Measurements from ENCODE around the gene TPK1.
"Not testable (repeated sequence)": the region's sequence is repeated elsewhere in the genome, so short reads cannot be mapped to it uniquely, and the experiment has no call there.

Gene TPK1

DNA sequence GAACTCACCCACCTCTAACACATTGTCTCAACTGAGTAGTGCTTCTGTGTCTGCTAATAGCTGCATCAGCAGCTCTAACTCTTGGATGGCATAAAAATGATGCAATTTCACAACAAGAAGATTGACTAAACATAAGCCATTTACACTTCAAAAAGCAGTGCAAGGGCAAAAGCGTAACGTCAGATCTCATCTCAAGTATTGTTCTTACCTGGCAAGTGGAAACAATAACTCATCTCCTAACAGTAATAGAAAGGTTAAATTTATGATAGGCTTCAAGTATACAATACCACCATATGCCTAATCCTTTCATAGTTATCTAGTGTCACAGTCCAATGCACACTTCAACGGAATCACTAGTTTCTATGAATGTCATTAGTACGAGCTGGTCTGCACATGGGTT lies 14.8 kb downstream of the TPK1 start:
- no peak for DNase-seq

DNA sequence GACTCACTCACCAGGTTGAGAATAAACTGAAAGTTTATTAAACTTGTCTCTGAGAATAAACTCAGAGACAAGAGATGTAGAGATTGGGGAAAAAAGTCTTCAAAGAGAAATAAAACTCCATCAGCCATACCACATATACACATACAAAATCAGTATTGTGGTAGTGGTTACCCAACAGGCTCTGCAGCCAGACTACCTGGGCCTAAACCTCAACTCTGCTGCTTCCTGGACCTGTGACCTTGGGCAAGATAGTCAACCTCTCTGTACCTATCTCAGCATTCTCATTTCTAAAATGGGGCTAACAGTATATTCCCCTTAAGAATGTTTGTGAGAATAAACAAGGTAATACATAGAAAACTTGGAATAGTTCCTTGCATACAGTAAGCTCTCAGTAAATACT lies 15.3 kb downstream of the TPK1 start:
- no peak for DNase-seq

DNA sequence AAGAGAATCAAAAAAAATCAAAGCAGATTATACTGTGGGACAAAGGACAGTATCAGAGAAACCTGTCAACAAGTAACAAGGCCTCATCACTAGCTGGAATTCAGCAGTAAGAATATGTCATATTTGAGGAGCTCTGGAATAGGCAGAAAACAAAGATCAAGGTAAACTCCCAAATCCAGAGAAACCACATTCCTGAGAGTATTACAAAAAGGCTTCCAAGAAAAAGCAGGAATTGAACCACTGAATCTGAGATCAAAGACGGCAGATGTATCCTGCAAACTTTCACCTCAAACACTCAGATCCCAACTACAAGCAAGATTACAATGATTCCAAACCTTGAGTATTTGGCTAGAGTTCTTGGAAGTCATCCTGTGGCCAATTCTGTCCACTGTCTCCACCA lies 16.3 kb downstream of the TPK1 start:
- no peak for DNase-seq

DNA sequence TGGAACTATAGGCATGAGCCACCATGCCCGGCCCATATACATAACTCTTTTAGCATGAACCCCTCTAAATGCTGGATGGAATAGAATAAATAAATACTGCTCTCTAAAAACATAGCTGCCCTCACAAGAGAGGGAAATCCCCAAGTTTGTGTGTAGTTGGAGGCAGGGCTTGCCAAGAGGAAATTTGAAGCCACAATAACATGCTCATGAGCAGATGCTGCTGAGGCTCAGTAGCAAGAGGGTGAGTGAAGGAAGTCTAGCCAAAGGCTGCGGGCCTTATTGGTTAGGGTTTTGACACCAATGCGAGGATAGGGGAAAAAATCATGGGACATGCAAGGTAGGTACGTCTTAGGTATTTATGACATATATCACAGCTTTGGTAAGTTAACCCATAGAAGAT lies 17.3 kb downstream of the TPK1 start:
- DNase-seq, result no peak

DNA sequence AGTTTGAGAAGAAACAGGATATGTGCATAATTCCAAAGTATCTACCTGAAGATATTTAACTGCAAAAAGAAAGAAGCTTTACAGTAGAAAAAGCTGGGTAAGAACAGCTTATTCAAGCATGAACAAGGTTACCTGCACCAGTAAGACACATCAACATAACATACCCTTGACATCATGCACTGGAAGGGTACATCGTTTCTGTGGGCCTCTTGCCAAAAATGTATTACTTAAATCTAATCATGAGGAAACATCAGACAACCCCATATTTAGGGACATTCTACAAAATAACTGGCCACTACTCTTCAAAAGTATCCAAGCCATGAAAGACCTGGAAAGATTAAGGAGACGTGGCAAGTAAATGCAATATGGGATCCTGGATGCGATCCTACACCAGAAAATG lies 18.9 kb downstream of the TPK1 start:
- no peak for DNase-seq

DNA sequence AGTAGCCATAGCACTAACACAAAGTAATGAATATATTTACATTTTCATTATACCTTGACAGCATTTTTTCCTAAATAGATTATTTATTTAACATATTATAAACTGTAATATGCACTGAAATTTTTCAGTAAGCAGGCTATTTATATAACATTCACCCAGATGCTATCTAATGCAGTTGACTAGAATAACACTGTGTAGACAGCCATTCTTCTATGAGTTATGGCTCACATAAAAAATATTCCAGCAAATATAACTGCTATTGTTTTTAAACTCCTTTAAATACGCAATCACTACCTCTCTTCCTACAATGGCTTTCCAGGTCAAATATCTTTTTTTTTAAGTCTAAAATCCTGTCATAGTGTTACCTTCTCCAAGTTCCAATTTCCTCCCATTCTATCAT lies 21.6 kb downstream of the TPK1 start:
- no peak for DNase-seq

DNA sequence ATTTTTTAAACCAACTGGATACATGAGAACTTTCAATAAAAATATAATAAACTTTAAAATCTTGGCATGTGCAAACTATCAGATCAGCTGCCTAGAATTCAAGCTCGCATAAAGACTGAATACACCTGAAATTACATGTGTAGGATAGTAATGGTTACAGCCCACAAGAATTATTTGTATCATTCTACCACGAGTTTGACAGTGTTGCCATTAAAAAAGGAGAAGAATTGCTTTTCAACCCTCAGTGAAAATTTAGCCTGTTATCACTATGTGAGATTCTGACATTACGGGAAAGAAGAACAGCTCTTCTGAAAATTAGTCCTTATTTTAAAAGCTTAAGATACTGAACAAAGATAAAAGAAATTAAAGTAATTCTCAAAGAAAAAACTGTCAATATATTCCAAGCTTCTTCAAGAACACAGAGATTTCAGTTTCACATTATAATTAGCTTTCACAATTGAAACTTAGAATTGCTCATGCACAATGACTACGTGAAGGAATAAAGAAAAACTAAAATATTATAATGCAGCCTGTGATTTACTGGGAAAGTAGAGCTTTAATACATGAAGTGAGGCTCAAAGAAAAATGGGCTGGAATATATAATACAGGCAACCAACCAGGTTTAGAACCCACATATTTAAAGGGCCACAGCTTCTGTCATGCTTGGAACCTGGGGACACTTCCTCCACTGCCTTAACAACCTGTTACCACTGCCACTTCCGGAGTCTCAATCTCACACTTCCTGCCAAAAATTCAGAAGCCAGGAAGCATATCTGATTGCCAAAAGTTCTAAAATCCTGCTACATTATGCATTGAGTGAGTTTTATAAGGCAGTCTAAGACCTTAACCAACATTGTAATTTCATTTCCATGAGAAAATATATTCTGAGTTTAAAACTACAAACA lies 23.2 kb downstream of the TPK1 start:
- no peak for DNase-seq

DNA sequence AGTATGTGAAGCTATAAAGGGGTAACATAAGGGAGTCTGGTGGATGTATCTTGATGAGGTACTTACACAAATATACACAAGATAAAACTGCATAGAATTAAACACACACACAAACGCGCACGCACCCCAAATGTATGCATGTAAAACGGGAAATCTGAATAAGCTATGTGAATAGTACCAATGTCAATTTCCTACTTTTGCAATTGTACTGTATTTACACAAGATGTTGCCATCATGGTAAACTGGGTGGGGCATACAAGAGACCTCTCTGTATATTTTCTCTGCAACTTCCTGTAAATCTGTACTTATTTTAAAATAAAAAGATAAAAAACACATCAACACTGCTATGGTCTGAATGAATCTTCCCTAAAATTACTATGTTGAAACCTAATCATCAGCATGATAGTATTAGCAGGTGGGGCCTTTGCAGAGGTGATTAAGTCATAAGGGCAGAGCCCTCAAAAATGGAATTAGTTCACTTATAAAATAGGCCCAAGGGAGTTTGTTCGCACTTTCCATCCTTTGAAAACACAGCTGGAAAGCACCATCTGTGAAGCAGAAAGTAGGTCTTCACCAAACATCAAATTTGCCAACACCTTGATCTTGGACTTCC lies 30.1 kb downstream of the TPK1 start:
- no peak for DNase-seq

DNA sequence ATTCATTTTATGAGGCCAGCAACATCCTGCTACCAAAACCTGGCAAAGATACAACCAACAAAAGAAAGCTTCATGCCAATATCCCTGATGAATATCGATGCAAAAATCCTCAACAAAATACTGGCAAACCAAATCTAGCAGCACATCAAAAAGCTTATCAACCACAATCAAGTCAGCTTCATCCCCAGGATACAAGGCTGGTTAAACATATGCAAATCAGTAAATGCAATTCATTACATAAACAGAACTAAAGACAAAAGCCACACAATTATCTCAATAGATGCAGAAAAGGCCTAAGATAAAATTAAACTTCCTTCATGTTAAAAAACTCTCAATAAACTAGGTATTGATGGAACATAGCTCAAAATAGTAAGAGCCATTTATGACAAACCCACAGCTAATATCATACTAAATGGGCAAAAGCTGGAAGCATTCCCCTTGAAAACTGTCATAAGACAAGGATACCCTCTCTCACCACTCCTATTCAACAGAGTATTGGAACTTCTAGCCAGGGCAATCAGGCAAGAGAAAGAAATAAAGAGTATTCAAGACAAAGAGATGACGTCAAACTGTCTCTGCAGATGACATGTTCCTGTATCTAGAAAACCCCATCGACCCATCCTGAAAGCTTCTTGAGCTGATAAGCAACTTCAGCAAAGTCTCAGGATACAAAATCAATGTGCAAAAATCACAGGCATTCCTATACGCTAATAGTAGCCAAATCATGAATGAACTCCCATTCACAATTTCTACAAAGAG lies 35.0 kb downstream of the TPK1 start:
- DNase-seq, result not testable (repeated sequence)

DNA sequence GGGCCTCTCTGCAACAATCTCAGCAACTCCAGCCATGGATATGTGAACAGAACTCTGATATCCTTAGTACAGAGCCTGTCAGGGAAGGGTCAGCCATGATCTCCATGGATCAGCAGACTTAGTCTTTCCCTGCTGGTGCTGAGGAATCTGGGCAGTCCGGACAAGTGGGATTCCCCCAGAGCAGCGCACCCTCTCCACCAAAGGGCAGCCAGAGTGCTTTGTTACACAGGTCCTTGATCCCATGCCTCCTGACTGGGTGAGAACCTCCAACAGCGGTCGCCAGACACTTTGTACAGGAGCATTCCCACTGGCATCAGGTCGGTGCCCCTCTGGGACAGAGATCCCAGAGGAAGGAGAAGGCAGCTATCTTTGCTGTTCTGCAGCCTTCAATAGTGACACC lies 38.9 kb downstream of the TPK1 start:
- DNase-seq, result no peak

DNA sequence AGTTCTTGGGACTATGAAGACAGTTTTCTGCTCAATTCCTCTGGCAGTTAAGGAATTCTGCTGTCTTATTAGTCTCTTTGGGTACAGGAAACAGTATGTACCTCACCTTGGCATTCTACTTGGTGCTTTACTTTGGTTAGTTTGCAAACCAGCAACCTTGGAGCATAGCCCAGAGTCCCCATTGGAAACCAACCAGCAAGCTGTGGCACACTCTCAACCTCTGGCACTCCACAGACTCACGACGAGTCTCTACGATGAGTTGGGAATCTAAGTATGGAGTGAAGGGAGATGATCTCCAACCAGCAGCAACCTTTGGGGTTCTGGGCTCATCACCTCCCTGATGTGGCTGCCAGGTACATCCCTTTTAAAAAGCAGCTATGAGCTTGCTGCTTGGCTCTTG lies 43.8 kb downstream of the TPK1 start:
- DNase-seq, result no peak

DNA sequence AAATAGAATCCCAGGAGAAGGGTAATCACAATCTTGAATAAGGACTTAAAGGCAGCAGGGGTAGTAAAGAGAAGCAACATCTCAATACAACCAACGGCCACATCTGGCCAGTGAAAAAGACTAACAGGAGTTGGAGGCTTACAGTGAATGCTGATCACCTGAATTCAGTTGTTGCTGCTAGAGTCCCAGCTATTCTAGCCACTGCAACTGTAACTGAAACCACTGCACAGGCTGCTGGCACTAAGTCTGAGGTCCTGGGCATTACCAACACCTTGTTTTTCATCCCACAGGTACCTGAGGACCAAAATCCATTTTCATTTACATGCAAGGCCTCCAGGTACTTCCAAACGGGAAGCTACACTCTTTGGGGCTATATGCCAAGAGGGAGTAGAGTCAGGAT lies 44.4 kb downstream of the TPK1 start:
- DNase-seq, result no peak

DNA sequence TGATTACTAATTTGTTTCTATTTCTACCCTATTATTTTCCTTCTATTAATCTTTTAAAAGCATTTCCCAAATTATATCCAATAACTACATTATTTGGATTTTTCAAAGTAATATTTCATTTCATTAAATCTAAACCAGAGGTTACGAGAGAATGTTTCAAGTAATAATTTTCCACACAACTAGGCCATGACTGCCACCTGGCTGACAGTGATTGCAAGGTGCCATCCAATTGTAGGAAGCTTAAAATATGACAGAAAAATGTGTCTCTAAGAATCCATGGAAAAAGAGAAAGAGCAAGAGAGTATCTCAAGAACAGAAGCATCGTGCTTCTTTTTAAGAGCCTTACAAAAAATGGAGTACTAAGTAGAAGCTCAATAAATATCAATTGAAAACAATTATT lies 48.7 kb downstream of the TPK1 start:
- DNase-seq, result no peak

DNA sequence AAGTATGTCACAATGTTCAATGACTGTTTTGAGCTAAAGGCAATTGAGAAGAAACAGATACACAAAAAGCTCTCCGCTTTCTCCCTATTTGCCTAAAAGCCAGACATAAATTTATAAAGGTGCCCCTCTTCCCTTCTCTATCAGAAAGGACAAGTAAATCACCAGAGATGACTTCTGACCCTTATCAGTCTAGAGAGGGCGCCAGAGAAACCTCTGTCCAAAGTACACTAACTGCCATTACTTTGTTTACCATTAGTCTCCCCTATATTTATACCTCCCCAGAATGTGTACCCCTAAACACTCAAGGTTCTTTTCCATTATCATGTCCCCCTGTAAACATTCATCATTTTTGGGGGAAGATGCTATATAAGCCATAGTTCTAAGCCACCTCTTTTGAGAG lies 49.3 kb downstream of the TPK1 start:
- DNase-seq, result no peak

DNA sequence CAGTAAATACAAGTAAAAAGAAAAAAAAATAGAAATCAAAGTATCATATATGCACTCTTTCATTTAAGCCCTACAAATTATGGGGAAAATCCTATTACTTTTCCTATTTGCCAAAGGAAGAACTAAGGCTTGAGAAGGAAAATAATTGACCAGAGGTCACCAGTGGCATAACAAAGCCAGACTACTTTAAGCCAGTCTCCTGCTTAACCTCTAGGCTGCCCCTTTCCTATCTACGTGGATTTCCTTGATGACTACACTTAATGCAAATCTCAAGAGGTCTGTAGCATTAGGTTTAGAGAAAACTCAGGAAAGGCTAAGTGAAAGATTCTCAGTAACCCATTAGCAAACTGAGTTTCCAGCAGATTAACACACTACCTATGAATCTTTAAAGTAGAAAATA lies 49.8 kb downstream of the TPK1 start:
- no peak for DNase-seq

DNA sequence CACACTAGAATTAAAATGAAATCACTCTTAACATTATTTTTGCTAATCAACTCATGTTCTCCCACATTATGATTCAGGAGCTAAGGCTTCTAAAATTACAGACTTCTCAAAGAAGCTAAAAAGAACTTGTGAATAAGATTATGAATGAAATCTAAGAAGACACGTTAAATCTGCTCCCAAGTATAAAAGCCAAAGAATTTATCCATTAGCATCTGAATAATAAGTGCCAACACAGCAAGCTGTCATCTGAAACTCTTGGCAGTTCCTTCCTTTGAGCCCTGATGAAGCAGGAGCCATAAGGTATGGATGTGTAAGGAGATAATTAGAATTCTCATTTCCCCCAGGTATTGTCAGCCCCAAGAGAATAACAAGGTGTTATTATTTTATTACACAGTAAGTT lies 50.3 kb downstream of the TPK1 start:
- DNase-seq, result no peak

DNA sequence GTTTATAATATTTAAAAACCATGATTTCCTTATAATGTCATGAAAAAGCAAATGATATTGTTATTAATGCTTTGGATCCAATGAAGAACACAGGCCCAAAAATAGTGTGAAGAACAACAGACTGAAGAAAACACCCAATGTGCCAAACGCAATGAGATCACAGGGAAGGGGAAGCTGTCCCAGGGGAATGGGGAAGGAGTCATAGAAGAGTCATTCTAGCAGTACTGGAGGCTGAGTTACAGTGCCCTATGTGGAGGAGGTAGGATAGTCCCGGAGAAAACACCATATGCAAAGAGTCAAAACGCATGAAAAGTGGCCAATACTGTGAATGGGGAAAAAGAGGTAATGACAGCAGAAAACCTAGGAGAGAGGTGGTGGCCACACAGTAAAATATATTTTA lies 50.9 kb downstream of the TPK1 start:
- DNase-seq, result no peak

DNA sequence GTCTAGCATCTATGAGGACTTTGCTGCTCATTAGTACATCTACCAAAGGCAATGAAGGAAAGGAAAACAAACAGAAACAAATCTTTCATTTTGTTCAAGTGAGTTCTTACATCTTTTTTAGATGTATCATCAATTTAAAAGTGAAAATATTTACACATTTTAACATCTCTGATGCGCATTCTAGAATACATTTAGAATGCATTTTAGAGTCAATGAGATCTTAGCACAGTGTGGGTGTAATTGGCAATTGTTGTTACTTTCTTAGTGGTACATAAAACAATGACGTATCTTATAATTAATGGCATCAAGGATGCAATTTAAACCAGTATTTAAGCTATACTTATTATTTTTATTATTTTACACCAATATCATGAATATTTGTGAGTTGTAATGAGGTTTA lies 51.4 kb downstream of the TPK1 start:
- no peak for DNase-seq

DNA sequence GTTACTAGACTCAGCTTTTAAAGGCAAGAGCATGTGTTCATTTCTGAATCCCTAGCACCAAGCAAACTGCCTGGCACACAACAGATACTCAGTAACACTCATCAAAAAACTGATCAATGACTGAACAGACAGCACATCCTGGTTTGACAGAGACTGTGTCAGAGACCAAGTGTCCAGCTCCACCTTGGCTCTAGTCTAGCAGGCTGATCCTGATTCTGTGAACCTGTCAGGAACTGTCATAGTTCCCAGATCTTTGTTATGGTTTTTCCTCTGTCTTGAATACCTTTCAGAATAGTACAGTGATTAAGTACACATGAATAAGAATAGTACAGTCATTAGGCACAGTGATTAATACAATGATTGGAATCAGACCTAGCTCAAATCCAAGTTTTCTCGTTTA lies 53.0 kb downstream of the TPK1 start:
- no peak for DNase-seq

DNA sequence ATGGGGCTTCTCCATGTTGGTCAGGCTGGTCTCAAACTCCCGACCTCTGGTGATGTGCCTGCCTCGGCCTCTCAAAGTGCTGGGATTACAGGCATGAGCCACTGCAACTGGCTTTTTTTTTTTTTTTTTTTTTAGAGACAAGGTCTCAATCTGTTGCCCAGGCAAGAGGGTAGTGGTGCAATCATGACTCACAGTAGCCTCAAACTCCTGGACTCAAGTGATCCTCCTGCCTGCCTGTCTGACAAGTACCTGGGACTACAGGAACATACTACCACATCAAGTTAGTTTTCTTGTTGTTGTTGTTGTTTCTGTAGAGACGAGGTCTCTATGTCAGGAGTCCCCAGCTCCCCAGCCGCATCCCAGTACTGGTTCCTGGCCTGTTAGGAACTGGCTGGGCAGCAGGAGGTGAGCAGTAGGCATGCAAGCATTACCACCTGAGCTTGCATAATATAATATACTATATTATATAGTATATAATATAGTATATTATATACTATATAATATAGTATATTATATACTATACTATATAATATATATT lies 55.7 kb downstream of the TPK1 start:
- DNase-seq, result no peak

DNA sequence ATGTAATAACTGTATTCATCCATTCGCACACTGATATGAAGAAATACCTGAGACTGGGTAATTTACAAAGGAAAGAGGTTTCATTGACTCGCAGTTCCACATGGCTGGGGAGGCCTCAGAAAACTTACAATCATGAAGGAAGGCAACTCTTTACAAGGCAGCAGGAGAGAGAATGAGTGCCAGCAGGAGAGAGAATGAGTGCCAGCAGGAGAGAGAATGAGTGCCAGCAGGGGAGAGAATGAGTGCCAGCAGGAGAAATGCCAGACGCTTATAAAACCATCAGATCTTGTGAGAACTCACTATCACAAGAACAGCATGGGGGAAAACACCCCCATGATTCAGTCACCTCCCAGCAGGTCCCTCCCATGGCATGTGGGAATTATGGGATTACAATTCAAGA lies 58.0 kb downstream of the TPK1 start:
- not testable (repeated sequence) for DNase-seq

DNA sequence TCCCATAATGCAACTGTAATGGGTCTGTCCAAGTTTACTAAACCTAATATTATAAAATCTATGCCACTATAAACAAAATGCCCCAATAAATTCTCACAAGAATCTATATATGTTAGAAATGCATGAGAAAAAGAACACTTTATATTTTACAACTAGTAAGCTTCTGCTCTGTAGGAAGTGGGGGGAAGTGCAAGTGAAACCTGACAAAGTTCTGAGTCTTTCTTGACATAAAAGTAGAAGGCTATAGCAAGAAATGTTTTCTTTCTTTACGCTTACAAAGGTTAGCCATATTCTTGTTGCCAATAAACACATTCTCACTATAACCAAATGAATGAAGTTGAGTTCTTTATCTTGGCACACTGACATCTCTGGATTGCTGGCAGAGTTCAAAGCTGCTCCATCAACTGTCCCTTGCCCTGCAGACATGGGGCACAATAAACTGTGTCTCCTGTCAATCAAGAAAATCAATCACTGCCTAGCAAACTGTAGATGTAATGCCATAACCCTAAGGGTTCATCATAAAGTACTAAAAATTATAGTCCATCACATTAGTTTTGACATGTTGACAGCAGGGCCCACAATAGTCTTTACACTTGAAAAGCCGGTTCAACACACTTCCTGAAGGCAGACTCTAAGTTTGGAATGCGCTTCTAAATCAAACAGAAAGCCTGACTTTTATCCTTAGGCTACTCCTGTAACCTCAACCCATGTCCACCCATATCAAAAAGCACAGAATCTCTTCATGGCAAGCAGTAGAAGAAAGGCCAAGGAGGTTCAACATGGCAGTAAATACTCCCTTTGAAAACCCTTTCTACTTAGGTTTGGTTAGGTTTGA lies 58.6 kb downstream of the TPK1 start:
- no peak for DNase-seq

DNA sequence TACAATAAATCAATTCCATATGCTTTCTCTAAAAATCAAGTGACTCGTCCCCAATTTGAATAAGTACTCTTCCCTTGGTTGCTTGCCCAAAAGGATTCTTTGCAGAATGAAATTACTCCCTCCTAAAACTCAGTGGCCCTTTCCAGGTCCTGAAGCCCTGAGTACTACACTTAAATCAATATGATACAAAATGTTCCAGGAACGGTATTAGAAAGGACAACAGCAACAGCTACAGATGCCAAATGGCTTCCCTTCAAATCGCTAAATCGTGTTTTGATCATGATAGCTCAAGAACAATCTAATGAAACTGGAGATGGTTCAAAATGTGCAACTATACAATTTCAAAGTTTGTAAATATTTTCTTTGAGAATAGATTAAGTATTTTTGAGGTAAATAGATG lies 59.4 kb downstream of the TPK1 start:
- no peak for DNase-seq

Measured in eye (tissue), 1 donor.